ENCODE data around the gene C5orf15.

- TF ChIP-seq, protein P1, sequence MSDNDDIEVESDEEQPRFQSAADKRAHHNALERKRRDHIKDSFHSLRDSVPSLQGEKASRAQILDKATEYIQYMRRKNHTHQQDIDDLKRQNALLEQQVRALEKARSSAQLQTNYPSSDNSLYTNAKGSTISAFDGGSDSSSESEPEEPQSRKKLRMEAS (IDR thresholded peaks at IDR 0.05) = no peak
- TF ChIP-seq RAD21 (IDR thresholded peaks at IDR 0.05; ENCODE audit: low read depth) = no peak
- TF ChIP-seq CREB1 (IDR thresholded peaks at IDR 0.05; ENCODE audit: low read depth) = no peak
- TF ChIP-seq TAF1 (IDR thresholded peaks at IDR 0.05; ENCODE audit: low read depth) = no peak
- no peak for TF ChIP-seq CEBPB (IDR thresholded peaks at IDR 0.05)
- no peak for TF ChIP-seq EP300 (IDR thresholded peaks at IDR 0.05; ENCODE audit: borderline replicate concordance)
These were observed 40.9 kb downstream of the C5orf15 start for GRCh38 chr5:133927300-133928180.
